Fibroblast of villous mesenchyme (primary cell): ENCODE data around the gene VPS26B. TPM values are rescaled to one million over a fixed set of nuclear protein-coding genes. Genes with fewer than 3 reads are reported as not detected.

Experiments
- DNase-seq: peaks from one replicate; pipeline ENCODE4 v3.0.0-alpha.2; 2010; ENCODE audit warnings: low read depth
- H3K4me3 ChIP-seq: 2 replicates; pipeline ENCODE4 v1.5.1; 2011; ENCODE audit warnings: low read depth, mild to moderate bottlenecking, low read length
- total RNA-seq: library from RNA; depleted of rRNA; stranded (reverse); fragments of >200 nt; gene quantifications from 2 replicates; pipeline ENCODE4 v1.2.3, GENCODE V29; 2012
- TF ChIP-seq, protein P1 (sequence below): IDR thresholded peaks from 2 replicates; pipeline ENCODE4 v1.5.1; 2012; ENCODE audit warnings: low read depth, mild to moderate bottlenecking, low read length; ENCODE audit not compliant: insufficient read depth

The VPS26B gene
- total RNA-seq, 1 donor = 41.5 TPM

DNA sequence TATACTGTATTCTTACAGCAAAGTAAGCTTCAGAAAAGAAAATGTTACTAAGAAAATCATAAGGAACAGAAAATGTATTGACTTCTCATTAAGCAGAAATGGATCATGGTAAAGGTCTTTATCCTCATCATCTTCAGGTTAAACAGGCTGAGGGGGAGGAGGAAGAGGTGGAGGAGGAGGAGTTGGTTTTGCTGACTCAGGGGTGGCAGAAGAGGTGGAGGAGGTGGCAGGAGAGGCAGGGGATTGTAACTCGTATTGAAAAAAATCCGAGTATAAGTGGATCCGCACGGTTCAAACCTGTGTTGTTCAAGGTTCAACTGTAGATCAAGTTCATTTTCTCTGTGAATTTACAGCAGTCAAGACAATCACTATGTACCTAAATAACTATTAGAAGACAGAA, 64.7 kb downstream of the VPS26B start:
- no peak overlapping the region for H3K4me3 ChIP-seq
- TF ChIP-seq, protein P1, sequence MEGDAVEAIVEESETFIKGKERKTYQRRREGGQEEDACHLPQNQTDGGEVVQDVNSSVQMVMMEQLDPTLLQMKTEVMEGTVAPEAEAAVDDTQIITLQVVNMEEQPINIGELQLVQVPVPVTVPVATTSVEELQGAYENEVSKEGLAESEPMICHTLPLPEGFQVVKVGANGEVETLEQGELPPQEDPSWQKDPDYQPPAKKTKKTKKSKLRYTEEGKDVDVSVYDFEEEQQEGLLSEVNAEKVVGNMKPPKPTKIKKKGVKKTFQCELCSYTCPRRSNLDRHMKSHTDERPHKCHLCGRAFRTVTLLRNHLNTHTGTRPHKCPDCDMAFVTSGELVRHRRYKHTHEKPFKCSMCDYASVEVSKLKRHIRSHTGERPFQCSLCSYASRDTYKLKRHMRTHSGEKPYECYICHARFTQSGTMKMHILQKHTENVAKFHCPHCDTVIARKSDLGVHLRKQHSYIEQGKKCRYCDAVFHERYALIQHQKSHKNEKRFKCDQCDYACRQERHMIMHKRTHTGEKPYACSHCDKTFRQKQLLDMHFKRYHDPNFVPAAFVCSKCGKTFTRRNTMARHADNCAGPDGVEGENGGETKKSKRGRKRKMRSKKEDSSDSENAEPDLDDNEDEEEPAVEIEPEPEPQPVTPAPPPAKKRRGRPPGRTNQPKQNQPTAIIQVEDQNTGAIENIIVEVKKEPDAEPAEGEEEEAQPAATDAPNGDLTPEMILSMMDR = no peak
- no peak for DNase-seq

DNA sequence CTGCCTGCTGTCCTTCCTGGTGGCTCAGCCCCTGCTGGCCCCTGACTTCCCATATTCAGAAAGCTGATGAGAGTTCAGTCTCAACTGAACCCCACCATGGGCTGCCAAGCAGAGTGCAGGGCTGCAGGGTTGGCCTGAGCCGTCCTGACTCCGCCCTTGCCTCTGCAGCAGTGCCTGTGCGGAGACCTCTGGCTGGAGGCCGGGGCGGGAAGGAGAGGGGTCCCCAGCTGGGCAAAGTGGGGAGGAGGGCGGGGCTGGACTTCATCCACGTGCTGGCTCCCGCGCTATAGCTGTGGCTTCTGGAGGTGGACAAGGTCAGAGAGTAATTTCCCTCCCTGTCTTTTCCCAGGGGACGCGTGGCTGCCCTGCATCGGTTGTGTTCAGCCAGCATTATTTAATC, 65.3 kb downstream of the VPS26B start:
- DNase-seq = no peak
- TF ChIP-seq, protein P1 = no peak
- H3K4me3 ChIP-seq = no peak overlapping the region

DNA sequence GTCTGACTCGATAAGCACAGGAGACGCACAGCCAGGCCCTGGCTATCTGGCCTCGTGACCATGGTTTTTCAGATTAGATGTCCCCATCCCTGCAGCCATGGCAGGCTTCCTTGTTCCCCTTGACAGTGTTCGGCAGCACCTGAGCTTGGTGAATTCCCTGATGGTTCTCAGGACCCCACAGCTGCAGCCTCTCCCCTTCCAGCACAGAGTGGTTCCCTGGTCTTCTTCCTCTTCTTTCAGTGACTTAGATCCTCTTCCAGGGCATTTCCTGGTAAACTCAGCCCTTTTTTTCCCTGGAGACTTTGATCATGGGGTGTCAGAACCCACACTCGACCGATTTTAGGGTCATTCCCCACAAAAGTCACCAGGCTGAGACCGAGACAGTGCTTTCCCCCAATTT, 66.2 kb downstream of the VPS26B start:
- no peak for DNase-seq
- H3K4me3 ChIP-seq = no peak overlapping the region
- TF ChIP-seq, protein P1 = no peak

DNA sequence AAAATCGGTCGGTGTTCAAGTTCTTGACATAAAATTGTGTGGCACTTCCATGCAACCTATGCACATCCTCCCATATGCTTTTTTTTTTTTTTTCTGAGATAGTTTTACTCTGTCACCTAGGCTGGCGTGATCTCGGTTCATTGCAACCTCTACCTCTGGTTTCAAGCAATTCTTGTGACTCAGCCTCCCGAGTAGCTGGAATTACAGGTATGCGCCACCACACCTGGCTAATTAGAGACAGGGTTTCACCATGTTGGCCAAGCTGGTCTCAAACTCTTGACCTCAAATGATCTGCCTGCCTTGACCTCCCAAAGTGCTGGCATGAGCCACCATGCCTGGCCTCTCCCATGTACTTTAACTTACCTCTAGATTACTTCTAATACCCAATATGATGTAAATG, 66.7 kb downstream of the VPS26B start:
- TF ChIP-seq, protein P1 = no peak
- H3K4me3 ChIP-seq = no peak overlapping the region
- no peak for DNase-seq

DNA sequence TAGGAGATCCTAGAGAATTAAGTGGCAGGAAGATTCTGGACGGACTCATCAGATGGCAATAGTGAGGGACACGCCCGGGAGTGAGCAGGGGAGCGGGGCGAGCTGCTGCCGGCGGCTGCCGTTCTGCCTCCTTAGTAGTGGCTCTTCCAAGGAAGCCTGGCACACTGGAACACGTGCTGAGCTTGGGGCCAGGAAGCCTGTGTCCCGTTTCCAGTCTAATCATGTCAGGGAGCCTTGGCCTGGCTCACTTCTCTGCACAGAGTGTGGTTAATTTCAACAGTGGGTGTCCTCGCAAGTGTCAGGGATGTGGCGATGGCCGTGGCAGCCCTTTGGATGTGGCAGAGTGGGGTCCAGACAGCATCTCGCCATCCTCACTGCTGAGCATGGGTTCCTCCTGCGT, 68.2 kb downstream of the VPS26B start:
- H3K4me3 ChIP-seq = no peak overlapping the region
- TF ChIP-seq, protein P1 = no peak
- no peak for DNase-seq

DNA sequence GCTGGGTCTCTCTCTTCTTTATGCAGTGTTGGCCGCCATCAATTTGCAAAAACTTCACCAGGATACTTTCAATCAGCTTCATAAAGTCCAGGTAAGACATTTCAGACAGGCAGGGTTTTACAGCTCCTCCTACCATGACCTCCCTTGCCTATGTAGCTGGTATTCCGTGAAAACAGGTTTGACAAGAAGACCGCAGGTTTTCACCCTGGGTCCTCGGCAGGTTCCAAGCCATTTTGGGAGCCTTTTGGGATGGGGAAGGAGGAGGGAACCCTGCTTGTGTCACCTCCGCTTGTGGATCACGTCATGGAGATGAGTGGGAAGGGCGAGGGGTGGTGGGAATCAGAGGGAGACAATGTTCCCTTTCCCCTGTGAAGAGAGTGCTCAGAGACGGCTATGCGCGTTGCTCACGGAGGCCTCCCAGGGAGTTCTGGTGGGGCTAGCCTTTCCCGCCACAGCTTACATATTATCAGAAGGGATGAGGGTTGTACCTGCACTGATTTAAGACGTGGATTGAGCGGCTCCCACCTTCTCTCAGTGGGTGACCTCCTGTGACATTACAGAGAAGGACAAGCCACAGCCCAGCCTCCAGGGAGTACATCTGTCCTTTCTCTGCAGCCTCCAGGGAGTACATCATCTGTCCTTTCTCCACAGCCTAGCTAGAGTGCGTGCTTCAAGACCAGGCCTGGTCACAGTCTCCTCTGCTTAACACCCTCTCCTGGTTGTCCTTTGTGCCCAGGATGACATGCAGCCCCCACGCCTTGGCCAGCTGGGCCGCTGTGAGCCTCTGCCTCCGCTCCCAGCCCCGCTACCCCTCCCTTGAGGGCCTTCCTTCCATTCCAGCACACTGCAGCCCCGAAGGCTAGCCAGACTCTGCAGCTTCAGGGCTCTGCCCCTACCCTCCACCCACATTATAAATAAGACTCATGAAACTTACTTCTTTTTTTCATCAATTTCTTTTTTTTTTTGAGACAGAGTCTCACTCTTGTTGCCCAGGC, 68.9 kb downstream of the VPS26B start:
- TF ChIP-seq, protein P1 = no peak
- no peak overlapping the region for H3K4me3 ChIP-seq

More for the DNA sequence above, 68.9 kb downstream of the VPS26B start:
- DNase-seq = no peak
